Adrenal gland (tissue), 12 donors: ENCODE data around the gene GUCA1A. TPM values are rescaled to one million over a fixed set of nuclear protein-coding genes. Genes with fewer than 3 reads are reported as not detected.
A peak's percentile ranks its signal among the peaks of the same experiment; 100 is the strongest.

Experiments
- DNase-seq, 7 donors: peaks; one replicate each; pipeline ENCODE4 v3.0.0-alpha.2; 2019 to 2020
- H3K27ac ChIP-seq, 5 donors: fragments of 200-600 bp; sonication (generic) in 4 of 5; 1 replicate in 3 of 5; 2 replicates in 2 of 5; pipeline versions ENCODE4 v1.5.1 to v1.8.0; 2016 to 2020; ENCODE audit warnings: mild to moderate bottlenecking in 1 of 5
- H3K27me3 ChIP-seq: fragments of 200-600 bp; 2 replicates; pipeline ENCODE4 v1.8.0; 2021
- H3K36me3 ChIP-seq, 2 donors: fragments of 200-600 bp; replicated peaks in 1 of 2; 1 replicate in 1 of 2; 2 replicates in 1 of 2; pipeline versions ENCODE4 v1.5.1 to v1.8.0; 2018 to 2022
- H3K4me1 ChIP-seq, 2 donors: fragments of 200-600 bp; replicated peaks in 1 of 2; 1 replicate in 1 of 2; 2 replicates in 1 of 2; pipeline versions ENCODE4 v1.5.1 to v1.8.0; 2018 to 2021
- H3K4me3 ChIP-seq, 4 donors: fragments of 200-600 bp; sonication (generic) in 3 of 4; one replicate each; pipeline ENCODE4 v1.5.1; 2016 to 2018
- H3K9me3 ChIP-seq, 3 donors: fragments of 200-600 bp; sonication (generic) in 1 of 3; replicated peaks in 1 of 3; 1 replicate in 2 of 3; 2 replicates in 1 of 3; pipeline versions ENCODE4 v1.5.1 to v1.8.0; 2016 to 2021
- POLR2A ChIP-seq, 2 donors: fragments of 450-650 bp; IDR thresholded peaks; one replicate each; pipeline ENCODE4 v1.6.1; 2017; ENCODE audit warnings: antibody characterized with exemption in 2 of 2, mild to moderate bottlenecking in 2 of 2, moderate library complexity in 1 of 2
- WGBS, 4 donors: extraction: QIAGEN DNeasy Blood & Tissue Kit in 2 of 4; methylation state at CpG; one replicate each; pipeline versions ENCODE4 v1.1.5 to v1.1.7; 2013 to 2017; 5-methylcytosine and 5-hydroxymethylcytosine counted together
- intact Hi-C, 2 donors: fragments of 100-400 bp; cut with DNase I; formaldehyde crosslinking; loops; one replicate each; pipeline versions ENCODE4 v1.14.1 to v1.15.0; 2022 to 2023
- polyA plus RNA-seq, 3 donors: library from polyadenylated mRNA; stranded (reverse); fragments of 200-250 nt in 2 of 3; fragments of 350-450 nt in 1 of 3; fragmentation: Illumina TruSeq in 1 of 3; extraction: RNeasy Lipid Tissue Mini Kit (QIAGEN cat#74804) in 1 of 3; gene quantifications; one replicate each; pipeline ENCODE4 v1.2.3, GENCODE V29; 2013 to 2014
- total RNA-seq, 9 donors: library from RNA; depleted of rRNA in 4 of 9; stranded (reverse); fragments of >200 nt in 4 of 9; fragments of 120-200 nt in 1 of 9; fragmentation: NEBNext Ultra II Directional in 1 of 9; extraction: Animal tissue kit (Norgen Biotek cat#: 25700) in 1 of 9; gene quantifications; one replicate each; pipeline versions ENCODE4 v1.1.0 to v1.2.4, GENCODE V29; 2013 to 2023
- TF ChIP-seq, protein P1 (sequence below), 6 experiments: fragments of 450-650 bp in 4 of 6; fragments of 200-600 bp in 2 of 6; sonication (generic) in 1 of 6; IDR thresholded peaks; 1 replicate in 5 of 6; 2 replicates in 1 of 6; pipeline versions ENCODE4 v1.5.1 to v1.8.0; 2016 to 2021; ENCODE audit warnings: antibody characterized with exemption in 6 of 6, mild to moderate bottlenecking in 2 of 6, moderate library complexity in 1 of 6
- donor health status: healthy with polysubstance abuse.
- donor health status: Bipolar disorder and iron deficiency.
- donor health status: DM: yes; HTN: yes; CAD: no.
- donor health status: DM: no; HTN: no; CAD: no.
- donor health status: DM: no; HTN: no; CAD: no.
- donor health status: DM: yes; HTN: yes; CAD: no.

GUCA1A gene
- total and polyA plus RNA-seq, 12 donors = 0.17 TPM; not detected in 11

DNA sequence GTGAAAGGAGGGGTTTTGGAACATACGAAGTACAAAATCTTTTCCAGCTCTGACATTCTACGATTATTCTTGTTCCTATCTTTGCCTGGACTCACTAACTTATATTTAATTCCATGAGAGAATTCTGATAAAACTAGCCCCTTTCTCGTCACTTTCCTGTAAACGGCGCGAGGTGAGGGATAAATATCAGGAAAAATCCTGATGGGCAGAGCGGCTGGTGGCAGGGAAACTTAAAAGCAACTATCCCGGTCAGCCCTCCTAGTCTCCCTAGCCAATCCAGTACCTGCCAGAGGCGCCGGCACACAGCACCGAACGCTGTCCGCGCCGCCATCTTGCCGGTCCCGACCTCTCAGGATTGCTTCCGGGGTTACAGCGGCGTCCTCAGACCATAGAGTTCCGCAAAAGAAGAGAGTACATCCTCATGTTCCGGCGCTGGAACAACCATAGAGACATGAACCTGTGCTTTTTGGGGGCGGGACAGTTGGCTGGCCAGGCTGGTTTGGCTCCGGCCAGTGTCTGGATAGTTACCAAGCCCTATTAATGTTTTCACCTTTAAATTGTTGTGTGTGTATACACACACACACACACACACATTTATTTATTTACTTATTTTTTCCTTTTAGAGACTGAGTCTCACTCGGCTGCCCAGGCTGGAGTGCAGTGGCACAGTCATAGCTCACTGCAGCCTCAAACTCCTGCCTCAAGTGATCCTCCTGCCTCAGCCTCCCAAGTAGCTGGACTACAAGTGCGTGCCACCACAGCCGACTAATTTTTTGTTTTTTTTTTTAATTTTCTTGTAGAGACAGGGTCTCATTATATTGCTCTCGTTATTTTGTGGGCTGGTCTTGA, 44.6 kb downstream of the GUCA1A start, which contains the start of gene MRPS10:
Gene MRPS10 (minus strand): TSS at position 343 of the 849 bp plus-strand sequence. CDS start 12 bp downstream, at position 331.
- DNase-seq = peak; percentile 90 to 98 (median 95)
- WGBS, 4 donors = 7 to 12% (median 8%) methylated on average over 17 to 29 of the region's 29 CpGs
- intact Hi-C loops = loop anchor here (5.0 kb wide), 2 partner anchors 140 to 330 kb away; no protein-coding TSS in a partner anchor
- peak within 1 kb of the TSS; percentile 8 to 84 (median 78) for H3K4me3 ChIP-seq
- H3K27me3 ChIP-seq = no peaks in the 10 kb centered on the region
- H3K9me3 ChIP-seq = no peaks in the 10 kb centered on the region
- peaks cover 0 to 15% of the 10 kb centered on the region in 2 donors for H3K36me3 ChIP-seq
- peak within 1 kb of the TSS; percentile 12 to 86 (median 54) for H3K27ac ChIP-seq
- peaks cover 8 to 9% of the 10 kb centered on the region in 2 donors for H3K4me1 ChIP-seq
- peak; percentile 73 to 74 for TF ChIP-seq POLR2A (IDR thresholded peaks at IDR 0.05)
- TF ChIP-seq, protein P1, sequence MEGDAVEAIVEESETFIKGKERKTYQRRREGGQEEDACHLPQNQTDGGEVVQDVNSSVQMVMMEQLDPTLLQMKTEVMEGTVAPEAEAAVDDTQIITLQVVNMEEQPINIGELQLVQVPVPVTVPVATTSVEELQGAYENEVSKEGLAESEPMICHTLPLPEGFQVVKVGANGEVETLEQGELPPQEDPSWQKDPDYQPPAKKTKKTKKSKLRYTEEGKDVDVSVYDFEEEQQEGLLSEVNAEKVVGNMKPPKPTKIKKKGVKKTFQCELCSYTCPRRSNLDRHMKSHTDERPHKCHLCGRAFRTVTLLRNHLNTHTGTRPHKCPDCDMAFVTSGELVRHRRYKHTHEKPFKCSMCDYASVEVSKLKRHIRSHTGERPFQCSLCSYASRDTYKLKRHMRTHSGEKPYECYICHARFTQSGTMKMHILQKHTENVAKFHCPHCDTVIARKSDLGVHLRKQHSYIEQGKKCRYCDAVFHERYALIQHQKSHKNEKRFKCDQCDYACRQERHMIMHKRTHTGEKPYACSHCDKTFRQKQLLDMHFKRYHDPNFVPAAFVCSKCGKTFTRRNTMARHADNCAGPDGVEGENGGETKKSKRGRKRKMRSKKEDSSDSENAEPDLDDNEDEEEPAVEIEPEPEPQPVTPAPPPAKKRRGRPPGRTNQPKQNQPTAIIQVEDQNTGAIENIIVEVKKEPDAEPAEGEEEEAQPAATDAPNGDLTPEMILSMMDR (IDR thresholded peaks at IDR 0.05) = no peak

DNA sequence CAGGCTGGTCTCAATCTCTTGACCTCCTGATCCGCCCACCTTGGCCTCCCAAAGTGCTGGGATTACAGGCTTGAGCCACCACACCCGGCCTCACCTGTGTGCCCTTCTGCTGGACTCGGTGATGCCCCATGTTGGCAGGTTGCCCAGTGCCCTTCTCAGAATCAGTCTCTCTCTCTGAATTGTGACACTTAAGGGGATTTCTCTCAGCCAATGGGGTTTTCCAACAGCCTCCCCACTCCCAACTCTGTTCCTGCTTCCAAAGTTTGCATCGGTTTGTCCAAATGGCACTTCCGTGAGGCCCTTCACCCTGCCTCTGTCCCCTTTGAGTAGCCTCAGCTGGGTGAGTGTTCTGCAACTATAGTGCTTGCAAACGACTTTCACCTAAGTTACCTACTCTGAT, 47.6 kb downstream of the GUCA1A start:
- intact Hi-C loops = no loop called here
- TF ChIP-seq, protein P1 (IDR thresholded peaks at IDR 0.05) = no peak
- TF ChIP-seq POLR2A (IDR thresholded peaks at IDR 0.05) = no peak
- WGBS, 4 donors = 58 to 72% (median 61%) methylated on average over 6 of the region's 6 CpGs
- H3K27ac ChIP-seq = no peak overlapping the region
- no peaks in the 10 kb centered on the region for H3K9me3 ChIP-seq
- no peaks in the 10 kb centered on the region for H3K36me3 ChIP-seq
- H3K4me1 ChIP-seq = peaks cover 8 to 9% of the 10 kb centered on the region in 2 donors
- DNase-seq = no peak
- H3K4me3 ChIP-seq = no peak overlapping the region
- no peaks in the 10 kb centered on the region for H3K27me3 ChIP-seq

DNA sequence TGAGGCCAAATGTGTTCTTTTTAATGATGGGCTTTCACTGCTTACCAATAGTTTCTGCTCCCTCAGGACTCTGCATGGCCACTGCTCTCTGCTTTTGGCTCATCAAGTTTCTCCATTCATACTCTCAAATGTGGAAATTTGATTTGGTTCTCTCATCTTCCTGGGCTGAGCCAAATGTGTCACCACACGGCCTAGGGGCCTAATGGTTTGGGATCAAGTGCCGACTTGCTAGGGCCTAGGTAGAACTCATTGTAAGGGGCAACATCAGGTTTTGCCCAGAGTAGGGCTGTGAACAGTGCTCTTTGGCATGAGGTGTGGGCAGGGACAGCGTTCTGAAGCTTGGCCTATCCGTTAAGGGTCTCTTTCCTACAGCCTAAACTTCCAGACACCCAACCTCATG, 48.4 kb downstream of the GUCA1A start:
- TF ChIP-seq, protein P1 (IDR thresholded peaks at IDR 0.05) = no peak
- no peak for TF ChIP-seq POLR2A (IDR thresholded peaks at IDR 0.05)
- intact Hi-C loops = no loop called here
- DNase-seq = no peak
- Histone ChIP-seq H3K27ac (no peak overlapping the region), H3K4me3 (no peak overlapping the region), H3K36me3 (no peaks in the 10 kb centered on the region), H3K4me1 (peaks cover 7 to 14% of the 10 kb centered on the region in 2 donors), H3K27me3 (no peaks in the 10 kb centered on the region), H3K9me3 (no peaks in the 10 kb centered on the region)
- 87 to 93% (median 90%) methylated on average over 4 of the region's 4 CpGs for WGBS, 4 donors

DNA sequence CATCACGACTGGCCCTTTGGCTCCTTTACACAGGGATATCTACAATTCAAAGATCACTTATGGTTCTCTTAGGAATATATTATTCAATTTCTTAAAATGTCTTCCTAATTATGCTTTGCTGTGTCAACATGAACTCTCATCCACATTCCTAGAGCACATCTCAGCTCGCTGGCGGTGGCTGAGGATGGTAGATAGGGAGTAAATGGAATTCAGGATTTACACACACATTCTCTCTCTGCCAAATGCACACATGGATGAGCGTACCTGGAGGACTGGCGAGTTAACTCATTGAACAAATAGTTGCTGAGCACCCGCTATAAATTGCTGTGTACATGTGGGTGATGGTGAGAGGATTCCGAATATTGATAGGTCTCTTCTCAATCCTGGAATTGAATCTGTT, 49.3 kb downstream of the GUCA1A start:
- Histone ChIP-seq H3K27ac (no peak overlapping the region), H3K36me3 (no peaks in the 10 kb centered on the region), H3K4me1 (peaks cover 0 to 14% of the 10 kb centered on the region in 2 donors), H3K27me3 (no peaks in the 10 kb centered on the region), H3K9me3 (no peaks in the 10 kb centered on the region), H3K4me3 (no peak overlapping the region)
- WGBS, 4 donors = 78 to 93% (median 83%) methylated on average over 7 of the region's 7 CpGs
- no peak for TF ChIP-seq POLR2A (IDR thresholded peaks at IDR 0.05)
- TF ChIP-seq, protein P1 (IDR thresholded peaks at IDR 0.05) = no peak
- intact Hi-C loops = no loop called here
- no peak for DNase-seq
